ENCODE data around the gene SALL2.

SALL2 gene

GRCh38 chr14:21476925-21477681 is 49.0 kb downstream of the SALL2 start, which contains the start of the genes RAB2B and TOX4:
TSS of gene RAB2B (minus strand) at chr14:21476959. CDS start at chr14:21476872, 87 bp downstream.
TSS of gene TOX4 (plus strand) at chr14:21477195. CDS start at chr14:21477279, 84 bp downstream.
- no peak within 1 kb of the TSS for H3K27ac ChIP-seq (ENCODE audit: low read length)
- H3K4me3 ChIP-seq (ENCODE audit: low read length) = peak within 1 kb of the TSS; percentile 88
- no peaks in the 10 kb centered on the region for H3K4me1 ChIP-seq (ENCODE audit: control insufficient read depth, insufficient read depth, low read length)
- H3K9me3 ChIP-seq (ENCODE audit: control insufficient read depth, insufficient read depth, low read length) = no peaks in the 10 kb centered on the region
- peak; percentile 100 for DNase-seq (ENCODE audit: low read depth, low spot score)
- no peaks in the 10 kb centered on the region for H3K27me3 ChIP-seq (ENCODE audit: control insufficient read depth, insufficient read depth, low read length)
- no peaks in the 10 kb centered on the region for H3K36me3 ChIP-seq (ENCODE audit: control insufficient read depth, insufficient read depth, low read length)
- no CpG with 5 or more reads among the region's 49 CpGs for WGBS (ENCODE audit: insufficient coverage, insufficient read length)

- DNase-seq (ENCODE audit: low read depth, low spot score) = no peak
- H3K4me3 ChIP-seq (ENCODE audit: low read length) = peak overlapping the region; percentile 88; the same call in 1 of the 2 replicates
- H3K36me3 ChIP-seq (ENCODE audit: control insufficient read depth, insufficient read depth, low read length) = no peaks in the 10 kb centered on the region
Measured at GRCh38 chr14:21476523-21476924, 49.6 kb downstream of the SALL2 start.

DNA sequence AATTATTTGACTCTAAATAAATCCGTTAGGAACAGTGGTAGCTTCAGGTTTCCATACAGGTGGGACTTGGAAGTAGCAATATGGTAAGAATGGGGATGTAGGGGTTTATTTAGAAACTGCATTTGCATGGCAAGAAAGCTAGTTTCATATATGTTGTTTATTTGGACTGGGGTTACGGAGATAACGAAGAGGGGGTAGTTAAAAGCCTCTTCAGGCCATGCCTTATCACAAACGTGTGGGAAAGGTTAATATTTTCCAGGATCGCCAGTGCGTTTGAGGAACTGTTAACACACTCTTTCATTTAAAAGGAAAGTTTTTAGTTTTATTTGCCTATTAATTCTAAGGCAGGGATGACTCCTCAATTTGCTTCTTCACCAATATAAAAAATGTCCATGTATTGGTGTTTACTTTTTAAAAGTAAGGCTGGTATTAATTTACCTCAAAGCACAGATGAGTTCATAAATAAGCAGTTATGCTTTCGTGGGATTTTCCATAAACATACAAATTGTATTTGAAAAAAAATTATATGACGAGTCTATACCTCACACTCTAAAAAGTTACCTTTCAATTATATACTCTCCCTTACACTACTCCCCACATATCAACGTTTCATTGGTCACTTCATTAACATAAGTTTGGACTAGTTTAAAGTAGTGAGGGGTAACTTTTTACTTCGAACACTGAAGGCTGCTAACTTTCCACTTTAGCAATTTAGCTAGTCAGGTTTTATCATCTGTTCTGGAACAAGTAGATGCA is 50.2 kb downstream of the SALL2 start:
- Histone ChIP-seq H3K4me1 (ENCODE audit: control insufficient read depth, insufficient read depth, low read length) (no peaks in the 10 kb centered on the region), H3K36me3 (ENCODE audit: control insufficient read depth, insufficient read depth, low read length) (no peaks in the 10 kb centered on the region), H3K4me3 (ENCODE audit: low read length) (peak overlapping the region; percentile 88; the same call in 1 of the 2 replicates), H3K27me3 (ENCODE audit: control insufficient read depth, insufficient read depth, low read length) (no peaks in the 10 kb centered on the region), H3K9me3 (ENCODE audit: control insufficient read depth, insufficient read depth, low read length) (no peaks in the 10 kb centered on the region), H3K27ac (ENCODE audit: low read length) (no peak overlapping the region)
- no peak for DNase-seq (ENCODE audit: low read depth, low spot score)
- 100% methylated on average over 4 of the region's 10 CpGs for WGBS (ENCODE audit: insufficient coverage, insufficient read length)

More at GRCh38 chr14:21476523-21476924, 49.6 kb downstream of the SALL2 start:
- no peaks in the 10 kb centered on the region for H3K9me3 ChIP-seq (ENCODE audit: control insufficient read depth, insufficient read depth, low read length)
- no peak overlapping the region for H3K27ac ChIP-seq (ENCODE audit: low read length)
- no peaks in the 10 kb centered on the region for H3K4me1 ChIP-seq (ENCODE audit: control insufficient read depth, insufficient read depth, low read length)
- no peaks in the 10 kb centered on the region for H3K27me3 ChIP-seq (ENCODE audit: control insufficient read depth, insufficient read depth, low read length)
- WGBS (ENCODE audit: insufficient coverage, insufficient read length) = no CpG with 5 or more reads among the region's 27 CpGs
